DMS 273 treated with DMSO at 0.1 percent for 48 hours (cell line): Measurements from ENCODE around the gene ZNF423.

Experiments
- DNase-seq: peaks from one replicate; lab custom pipeline; 2025; lab: John Stamatoyannopoulos, UW

Gene ZNF423

DNA sequence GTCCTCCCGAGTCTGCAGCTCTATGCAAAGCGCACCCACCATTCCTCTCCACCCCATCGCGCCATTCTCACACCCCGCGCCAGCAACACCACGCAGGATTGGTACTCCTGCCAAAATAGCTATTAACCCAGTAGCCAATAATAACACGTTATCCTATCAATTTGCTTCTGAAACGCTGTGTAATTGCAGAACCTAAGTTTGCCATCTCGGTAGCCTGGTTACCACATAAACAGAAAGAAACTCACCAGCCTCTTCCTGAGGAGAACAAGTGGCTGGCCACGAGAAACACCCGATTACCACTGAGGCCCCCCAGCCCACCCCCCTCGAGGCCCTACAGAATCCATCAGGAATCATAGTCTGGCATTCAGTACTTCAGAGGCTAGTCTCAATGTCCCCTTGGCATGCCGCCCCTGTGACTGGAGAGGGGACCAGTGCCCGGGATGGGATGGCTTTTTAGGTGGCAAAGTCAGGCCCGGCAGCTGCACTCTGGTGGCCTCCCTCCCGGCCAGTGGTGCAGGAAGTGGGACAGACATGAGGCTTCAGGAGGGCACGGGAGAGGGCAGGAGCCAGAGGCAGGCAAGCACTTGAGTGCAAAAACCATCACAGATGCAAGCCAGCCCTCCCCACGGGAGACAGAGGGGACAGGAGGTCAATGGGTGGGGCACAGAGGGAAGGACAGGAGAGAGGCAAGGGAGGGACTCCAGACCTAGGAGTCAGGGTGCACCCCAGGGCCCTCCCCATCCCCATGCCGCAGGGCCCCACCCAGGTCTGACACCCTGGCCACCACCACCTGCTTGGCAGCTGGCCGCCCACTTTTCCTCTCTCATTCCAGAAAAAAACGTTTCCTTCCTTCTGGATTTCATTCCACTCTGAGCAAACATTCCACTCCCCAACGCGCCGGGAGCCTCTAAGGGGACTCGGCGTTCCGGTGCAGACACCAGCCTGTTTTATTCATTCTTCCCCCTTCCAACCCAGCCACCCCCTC lies 192.5 kb downstream of the ZNF423 start:
- DNase-seq: no peak

- DNase-seq: no peak
Observed at GRCh38 chr16:49662569-49662968, 193.3 kb downstream of the ZNF423 start.

DNA sequence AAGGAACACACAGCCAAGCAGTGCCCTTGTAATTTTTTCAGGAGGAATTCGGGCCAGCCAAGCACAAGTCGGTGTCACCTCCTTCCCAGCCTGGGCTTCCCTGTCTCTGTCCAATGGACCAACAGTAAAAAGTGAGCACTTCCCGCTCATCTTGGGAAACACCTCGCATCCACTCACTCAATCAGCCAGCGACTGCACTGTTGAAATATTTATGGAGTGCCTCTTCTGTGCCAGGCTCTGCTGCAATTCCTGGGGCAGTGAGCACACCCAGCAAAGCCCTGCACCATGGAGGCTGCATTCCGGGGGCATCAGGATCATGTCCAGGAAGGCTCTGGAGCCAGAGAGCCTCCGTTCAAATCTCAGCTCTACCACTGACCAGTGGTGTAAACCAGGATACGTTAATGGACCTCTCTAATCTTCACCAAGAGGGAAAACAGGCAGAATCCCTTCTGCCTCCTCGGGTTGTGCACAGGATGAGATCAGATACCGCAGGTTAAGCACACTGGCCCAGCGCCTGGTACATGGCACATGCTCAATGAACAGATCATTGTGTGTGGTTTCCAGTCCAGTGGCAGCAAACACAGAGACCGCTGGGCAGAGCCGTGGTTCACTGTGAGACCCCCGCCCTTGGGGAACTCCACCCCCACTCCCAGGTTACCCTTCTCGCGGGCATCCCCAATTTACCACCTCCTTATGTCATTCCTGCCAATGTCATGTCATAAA lies 194.3 kb downstream of the ZNF423 start:
- no peak for DNase-seq

DNA sequence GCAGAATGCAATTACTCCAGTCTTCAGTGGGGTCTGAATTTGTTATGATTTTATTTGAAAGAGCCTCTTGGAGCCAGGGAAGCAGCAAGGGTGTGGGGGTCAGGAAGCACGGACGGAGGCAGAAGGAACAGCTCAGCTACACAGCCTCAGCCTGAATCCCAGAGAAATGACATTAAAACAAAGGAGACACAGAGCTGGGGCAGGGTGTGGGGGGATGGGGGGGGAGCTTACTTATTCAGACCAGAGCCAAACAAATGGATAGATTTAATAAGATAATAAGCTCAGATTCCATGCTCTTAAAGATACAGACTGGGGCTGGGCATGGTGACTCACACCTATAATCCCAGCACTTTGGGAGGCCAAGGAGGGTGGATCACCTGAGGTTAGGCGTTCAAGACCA lies 195.3 kb downstream of the ZNF423 start:
- DNase-seq: no peak

DNA sequence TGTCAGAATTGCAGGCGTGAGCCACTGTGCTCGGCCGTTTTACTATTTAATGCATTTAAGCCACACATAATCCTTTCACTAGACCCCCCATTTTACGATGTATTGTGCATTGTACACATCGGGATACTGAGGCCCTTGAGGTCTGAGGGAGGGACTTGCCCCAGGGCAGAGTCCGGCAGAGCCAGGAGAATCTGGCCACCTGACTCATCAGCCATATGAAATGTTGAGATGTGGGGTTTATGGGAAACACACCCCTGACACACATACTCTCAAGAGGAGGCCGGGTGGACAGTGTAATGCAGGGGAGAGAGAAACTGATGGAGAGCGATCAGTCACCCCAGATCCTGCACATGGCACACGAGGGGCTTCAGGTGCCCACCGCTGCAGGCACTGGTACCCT lies 196.6 kb downstream of the ZNF423 start:
- DNase-seq: no peak

DNA sequence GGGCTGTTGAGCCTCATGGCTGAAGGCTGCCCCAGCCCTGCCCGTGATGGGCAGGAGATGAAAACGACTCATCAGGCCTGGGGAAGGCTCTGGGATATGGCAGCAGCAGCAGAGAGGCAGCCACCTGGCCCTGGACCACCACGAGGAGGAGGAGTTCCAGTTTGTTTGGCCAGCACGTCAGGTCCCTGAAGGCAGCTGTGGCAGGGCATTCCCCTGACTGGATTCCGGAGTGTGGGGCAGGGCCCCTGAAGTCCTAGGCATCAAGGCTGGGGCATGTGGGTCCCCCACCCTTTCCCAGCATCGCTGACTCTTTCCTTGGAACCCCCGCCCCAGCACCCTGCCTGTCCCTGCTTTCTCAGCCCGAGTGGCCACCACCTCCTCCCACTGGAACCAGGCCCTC lies 197.4 kb downstream of the ZNF423 start:
- DNase-seq: no peak

GRCh38 chr16:49657736-49658465 lies 198.0 kb downstream of the ZNF423 start:
- DNase-seq: no peak

DNA sequence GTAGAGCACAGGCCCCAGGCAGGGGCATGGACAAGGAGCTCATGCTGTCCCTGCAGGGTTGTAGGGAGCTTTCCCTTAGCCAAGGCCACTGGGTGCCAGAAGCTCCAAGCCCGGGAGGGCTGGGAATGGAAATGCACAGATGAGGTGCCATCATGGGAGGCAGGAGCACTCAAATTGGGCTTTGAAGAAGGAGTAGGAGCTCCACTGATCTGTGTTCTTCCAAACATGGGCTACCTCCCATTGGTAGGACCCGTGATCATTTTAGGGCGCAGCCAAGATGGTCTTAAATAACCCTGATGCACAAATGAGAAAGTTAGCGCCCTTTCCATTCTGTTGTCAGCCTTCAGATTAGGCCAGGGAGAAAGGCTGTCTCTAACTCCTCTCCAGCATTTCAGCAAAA lies 201.5 kb downstream of the ZNF423 start:
- DNase-seq: no peak

- DNase-seq: no peak
Observed at GRCh38 chr16:49653577-49653976, 202.3 kb downstream of the ZNF423 start.

DNA sequence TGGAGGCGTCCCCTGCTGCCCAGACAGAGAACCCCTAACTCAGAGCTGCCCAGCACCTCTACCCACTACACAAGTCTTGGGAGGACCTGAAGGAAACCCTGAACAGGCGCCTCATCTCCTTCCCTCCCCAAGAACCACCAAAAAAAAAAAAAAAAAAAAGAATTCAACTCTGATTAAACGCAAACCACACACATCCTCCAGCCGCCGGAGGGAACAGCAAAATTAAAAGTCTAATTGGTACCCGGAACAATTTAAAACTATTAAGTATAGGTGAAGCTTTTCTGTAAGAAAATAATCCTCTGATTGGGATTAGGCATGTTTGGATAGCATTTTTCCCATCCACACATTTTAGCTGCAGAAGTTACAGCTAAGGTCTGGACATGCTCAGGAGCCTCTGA lies 202.7 kb downstream of the ZNF423 start:
- no peak for DNase-seq

- DNase-seq: no peak
Observed at GRCh38 chr16:49652456-49653172, 203.3 kb downstream of the ZNF423 start.

GRCh38 chr16:49651996-49652395 lies 203.9 kb downstream of the ZNF423 start:
- no peak for DNase-seq

GRCh38 chr16:49651226-49651625 lies 204.7 kb downstream of the ZNF423 start:
- DNase-seq: no peak

GRCh38 chr16:49650603-49651002 lies 205.3 kb downstream of the ZNF423 start:
- no peak for DNase-seq

- no peak for DNase-seq
Observed at GRCh38 chr16:49649013-49649765, 206.7 kb downstream of the ZNF423 start.

DNA sequence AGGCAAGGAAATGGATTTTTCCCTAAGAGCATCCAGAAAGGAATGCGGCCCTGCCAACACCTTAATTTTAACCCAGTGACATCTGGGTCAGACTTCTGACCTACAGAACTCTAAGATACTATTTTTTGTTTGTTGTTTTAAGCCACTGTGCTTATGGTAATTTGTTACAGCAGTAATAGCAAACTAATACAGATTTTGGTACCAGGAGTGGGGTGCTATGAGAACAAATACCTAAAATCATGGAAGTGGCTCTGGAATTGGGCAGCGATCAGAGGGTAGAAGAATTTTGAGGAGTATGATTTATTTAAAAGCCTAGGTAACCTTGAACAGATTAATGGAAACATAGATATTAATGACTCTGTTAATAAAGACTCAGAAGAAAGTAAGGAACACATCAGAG lies 208.2 kb downstream of the ZNF423 start:
- DNase-seq: no peak

GRCh38 chr16:49645263-49645662 lies 210.6 kb downstream of the ZNF423 start:
- DNase-seq: no peak

GRCh38 chr16:49644145-49644463 lies 211.8 kb downstream of the ZNF423 start:
- DNase-seq: no peak

- no peak for DNase-seq
Observed at GRCh38 chr16:49643429-49644144, 212.3 kb downstream of the ZNF423 start.

DNA sequence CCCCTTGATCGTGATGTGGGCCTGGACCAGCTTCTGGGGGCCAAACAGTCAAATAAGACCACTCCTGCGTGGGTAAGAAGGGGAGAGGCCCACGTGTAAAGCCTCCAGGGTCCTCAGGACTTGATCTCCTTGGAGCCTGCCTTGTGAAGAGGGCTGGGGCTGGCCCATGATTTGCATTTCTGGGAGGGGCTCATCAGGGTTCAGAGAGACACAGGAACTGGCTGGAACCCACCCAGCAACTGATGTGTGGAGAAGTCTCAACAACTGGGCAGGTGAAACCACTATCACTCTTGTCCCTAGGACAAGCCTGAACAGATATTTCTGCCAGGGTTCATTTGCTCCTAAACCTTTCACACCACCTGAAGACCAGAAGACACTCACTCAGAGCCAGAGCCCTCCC lies 214.7 kb downstream of the ZNF423 start:
- no peak for DNase-seq

- no peak for DNase-seq
Observed at GRCh38 chr16:49640581-49640980, 215.3 kb downstream of the ZNF423 start.
